ENCODE data around the gene KISS1R.

The KISS1R gene

GRCh38 chr19:964761-965694 is 47.9 kb downstream of the KISS1R start:
- Histone ChIP-seq H3K4me3 (ENCODE audit: low read depth in 1 of 2, low read length in 2 of 2) (no peak overlapping the region), H3K27ac (ENCODE audit: low read depth, low read length) (no peak overlapping the region), H3K4me1 (ENCODE audit: insufficient read depth, low read length) (no peaks in the 10 kb centered on the region), H3K9ac (ENCODE audit: low read length) (no peak overlapping the region), H3K27me3 (ENCODE audit: control insufficient read depth in 1 of 2, insufficient read depth in 2 of 2, low read length in 2 of 2) (no peaks in the 10 kb centered on the region), H3K9me3 (ENCODE audit: low read length) (no peaks in the 10 kb centered on the region), H3K36me3 (ENCODE audit: insufficient read depth, low read length) (peaks cover 18% of the 10 kb centered on the region)

DNA sequence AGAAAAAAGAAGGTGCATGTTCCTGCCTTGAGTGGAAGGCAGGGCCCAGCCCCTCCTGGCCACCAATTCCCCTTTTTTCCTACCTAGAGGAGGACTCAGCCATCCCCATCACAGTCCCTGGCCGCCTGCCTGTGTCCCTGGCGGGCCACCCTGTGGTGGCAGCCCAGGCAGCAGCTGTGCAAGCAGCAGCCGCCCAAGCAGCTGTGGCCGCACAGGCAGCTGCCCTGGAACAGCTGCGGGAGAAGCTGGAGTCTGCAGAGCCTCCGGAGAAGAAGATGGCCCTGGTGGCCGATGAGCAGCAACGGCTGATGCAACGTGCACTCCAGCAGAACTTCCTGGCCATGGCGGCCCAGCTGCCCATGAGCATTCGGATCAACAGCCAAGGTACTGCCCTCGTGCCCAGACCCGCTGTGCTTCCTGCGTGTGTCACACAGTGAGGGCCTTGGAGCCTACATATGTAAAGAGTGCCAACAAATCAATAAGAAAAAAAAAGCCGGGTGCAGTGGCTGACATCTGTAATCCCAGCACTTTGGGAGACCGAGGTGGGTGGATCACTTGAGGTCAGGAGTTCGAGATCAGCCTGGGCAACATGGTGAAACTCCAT is 49.5 kb downstream of the KISS1R start:
- Histone ChIP-seq H3K27me3 (ENCODE audit: control insufficient read depth in 1 of 2, insufficient read depth in 2 of 2, low read length in 2 of 2) (no peaks in the 10 kb centered on the region), H3K4me3 (ENCODE audit: low read depth in 1 of 2, low read length in 2 of 2) (no peak overlapping the region), H3K9me3 (ENCODE audit: low read length) (peaks cover 7% of the 10 kb centered on the region), H3K36me3 (ENCODE audit: insufficient read depth, low read length) (peaks cover 25% of the 10 kb centered on the region), H3K27ac (ENCODE audit: low read depth, low read length) (no peak overlapping the region), H3K4me1 (ENCODE audit: insufficient read depth, low read length) (no peaks in the 10 kb centered on the region), H3K9ac (ENCODE audit: low read length) (no peak overlapping the region)

Measured in muscle layer of colon (tissue), 2 donors.